ENCODE measurements around the gene NAA30.

GRCh38 chr14:57400556-57401494 lies 10.4 kb downstream of the NAA30 start:
- TF ChIP-seq CTCF (IDR thresholded peaks at IDR 0.05) (no peak), SIN3A (IDR thresholded peaks at IDR 0.05; ENCODE audit: borderline replicate concordance, insufficient read depth, low read depth, low read length) (no peak), POLR2AphosphoS5 (IDR thresholded peaks at IDR 0.05; ENCODE audit: low read depth, low read length) (no peak), REST (IDR thresholded peaks at IDR 0.05; ENCODE audit: insufficient read depth in 1 of 2, low read depth in 2 of 2, low read length in 1 of 2) (no peak)

Data from Panc1 (cell line).